HEK293 (cell line): ENCODE results near the gene OR4C11.

ENCODE experiments used
- CTCF ChIA-PET: fragments of 350-600 bp; formaldehyde crosslinking; extraction: SDS; loops from one replicate; lab custom pipeline; 2021; ENCODE audit warnings: antibody characterized with exemption; lab: Yijun Ruan, JAX
- POLR2A ChIA-PET: fragments of 300-600 bp; formaldehyde crosslinking; extraction: SDS; loops from one replicate; lab custom pipeline; 2020; ENCODE audit warnings: antibody characterized with exemption, inconsistent platforms; lab: Yijun Ruan, JAX
- H3K27ac ChIP-seq: fragments of 200-500 bp; sonication (Bioruptor generic); 2 replicates; pipeline ENCODE4 v1.5.1; 2014; ENCODE audit warnings: low read depth, low read length, control low read depth, inconsistent platforms; ENCODE audit errors: extremely low read depth
- H3K36me3 ChIP-seq, 2 experiments: fragments of 200-500 bp in 1 of 2; sonication (Bioruptor generic) in 1 of 2; 1 replicate in 1 of 2; 2 replicates in 1 of 2; pipeline ENCODE4 v1.5.1; 2014 to 2017; ENCODE audit warnings: inconsistent platforms in 2 of 2, low read length in 2 of 2; ENCODE audit not compliant: control insufficient read depth in 2 of 2, insufficient read depth in 1 of 2
- H3K4me1 ChIP-seq: fragments of 200-500 bp; sonication (Bioruptor generic); 2 replicates; pipeline ENCODE4 v1.5.1; 2014; ENCODE audit warnings: mild to moderate bottlenecking, low read length, inconsistent platforms; ENCODE audit not compliant: control insufficient read depth, insufficient read depth
- H3K4me3 ChIP-seq: 2 replicates; pipeline ENCODE4 v1.5.1; 2011; ENCODE audit warnings: low read depth, mild to moderate bottlenecking, control low read depth, low read length, moderate library complexity
- H3K9me3 ChIP-seq: fragments of 200-500 bp; sonication (Bioruptor generic); 2 replicates; pipeline ENCODE4 v1.5.1; 2014; ENCODE audit warnings: low read depth, low read length, inconsistent platforms; ENCODE audit not compliant: control insufficient read depth, insufficient read depth
- ATF2 ChIP-seq: fragments of 450-650 bp; formaldehyde crosslinking; IDR thresholded peaks from 2 replicates; pipeline ENCODE4 v1.5.1; 2016; ENCODE audit warnings: missing biosample characterization, missing genetic modification characterization, low read depth
- GLIS2 ChIP-seq: fragments of 450-650 bp; formaldehyde crosslinking; IDR thresholded peaks from 2 replicates; pipeline ENCODE4 v1.5.1; 2016; ENCODE audit warnings: missing biosample characterization, missing genetic modification characterization
- HOXD13 ChIP-seq: sonication (generic); formaldehyde crosslinking; IDR thresholded peaks from 2 replicates; pipeline ENCODE4 v1.8.0; 2022; ENCODE audit warnings: missing genetic modification reagents, borderline replicate concordance
- KLF8 ChIP-seq: fragments of 450-650 bp; formaldehyde crosslinking; IDR thresholded peaks from 2 replicates; pipeline ENCODE4 v1.5.1; 2016; ENCODE audit warnings: missing biosample characterization, missing genetic modification characterization
- SETDB1 ChIP-seq: IDR thresholded peaks from one replicate; pipeline ENCODE4 v1.6.1; 2017; ENCODE audit warnings: mild to moderate bottlenecking, low read length, moderate library complexity, mixed read lengths; ENCODE audit not compliant: insufficient read length
- SP2 ChIP-seq: fragments of 450-650 bp; formaldehyde crosslinking; IDR thresholded peaks from 2 replicates; pipeline ENCODE4 v1.5.1; 2016; ENCODE audit warnings: missing biosample characterization, missing genetic modification characterization
- YY2 ChIP-seq: fragments of 450-650 bp; formaldehyde crosslinking; IDR thresholded peaks from 2 replicates; pipeline ENCODE4 v1.5.1; 2016; ENCODE audit warnings: missing biosample characterization, missing genetic modification characterization
- ZBTB1 ChIP-seq: fragments of 450-650 bp; formaldehyde crosslinking; IDR thresholded peaks from 2 replicates; pipeline ENCODE4 v1.5.1; 2016; ENCODE audit warnings: missing biosample characterization, missing genetic modification characterization
- ZBTB17 ChIP-seq: fragments of 450-650 bp; formaldehyde crosslinking; IDR thresholded peaks from 2 replicates; pipeline ENCODE4 v1.5.1; 2016; ENCODE audit warnings: missing biosample characterization, missing genetic modification characterization
- ZBTB49 ChIP-seq: fragments of 450-650 bp; formaldehyde crosslinking; IDR thresholded peaks from 2 replicates; pipeline ENCODE4 v1.5.1; 2016; ENCODE audit warnings: missing biosample characterization, missing genetic modification characterization, low read depth
- ZIC2 ChIP-seq: fragments of 450-650 bp; formaldehyde crosslinking; IDR thresholded peaks from 2 replicates; pipeline ENCODE4 v1.5.1; 2016; ENCODE audit warnings: missing biosample characterization, missing genetic modification characterization
- ZNF280D ChIP-seq: fragments of 450-650 bp; formaldehyde crosslinking; IDR thresholded peaks from 2 replicates; pipeline ENCODE4 v1.5.1; 2016; ENCODE audit warnings: missing biosample characterization, missing genetic modification characterization
- ZNF433 ChIP-seq: fragments of 450-650 bp; formaldehyde crosslinking; IDR thresholded peaks from 2 replicates; pipeline ENCODE4 v1.5.1; 2016; ENCODE audit warnings: missing biosample characterization, missing genetic modification characterization, low read depth
- ZNF449 ChIP-seq: fragments of 450-650 bp; formaldehyde crosslinking; IDR thresholded peaks from 2 replicates; pipeline ENCODE4 v1.5.1; 2017; ENCODE audit warnings: missing biosample characterization, mild to moderate bottlenecking, missing genetic modification characterization, moderate library complexity
- ZNF501 ChIP-seq: fragments of 450-650 bp; formaldehyde crosslinking; IDR thresholded peaks from 2 replicates; pipeline ENCODE4 v1.5.1; 2016; ENCODE audit warnings: missing biosample characterization, missing genetic modification characterization
- ZNF510 ChIP-seq: fragments of 450-650 bp; formaldehyde crosslinking; IDR thresholded peaks from 2 replicates; pipeline ENCODE4 v1.5.1; 2018; ENCODE audit warnings: mild to moderate bottlenecking, missing genetic modification characterization, missing biosample characterization; ENCODE audit not compliant: insufficient replicate concordance
- ZNF521 ChIP-seq: fragments of 450-650 bp; formaldehyde crosslinking; IDR thresholded peaks from 2 replicates; pipeline ENCODE4 v1.5.1; 2017; ENCODE audit warnings: missing biosample characterization, mild to moderate bottlenecking, missing genetic modification characterization
- ZNF529 ChIP-seq: fragments of 450-650 bp; formaldehyde crosslinking; IDR thresholded peaks from 2 replicates; pipeline ENCODE4 v1.5.1; 2017; ENCODE audit warnings: missing genetic modification characterization, missing biosample characterization; ENCODE audit not compliant: insufficient replicate concordance
- ZNF530 ChIP-seq: fragments of 450-650 bp; formaldehyde crosslinking; IDR thresholded peaks from 2 replicates; pipeline ENCODE4 v1.5.1; 2016; ENCODE audit warnings: low read depth, missing biosample characterization, missing genetic modification characterization
- ZNF544 ChIP-seq: fragments of 450-650 bp; formaldehyde crosslinking; IDR thresholded peaks from 2 replicates; pipeline ENCODE4 v1.5.0; 2017; ENCODE audit warnings: missing biosample characterization, missing genetic modification characterization
- ZNF571 ChIP-seq: fragments of 450-650 bp; formaldehyde crosslinking; IDR thresholded peaks from 2 replicates; pipeline ENCODE4 v1.5.0; 2017; ENCODE audit warnings: missing biosample characterization, missing genetic modification characterization
- ZNF600 ChIP-seq: fragments of 450-650 bp; formaldehyde crosslinking; IDR thresholded peaks from 2 replicates; pipeline ENCODE4 v1.5.1; 2016; ENCODE audit warnings: missing biosample characterization, missing genetic modification characterization
- ZNF654 ChIP-seq: fragments of 450-650 bp; formaldehyde crosslinking; IDR thresholded peaks from 2 replicates; pipeline ENCODE4 v1.5.1; 2016; ENCODE audit warnings: low read depth, missing biosample characterization, missing genetic modification characterization
- ZNF76 ChIP-seq: fragments of 450-650 bp; formaldehyde crosslinking; IDR thresholded peaks from 2 replicates; pipeline ENCODE4; 2016; ENCODE audit warnings: low read depth, missing biosample characterization, missing genetic modification characterization, borderline replicate concordance
- ZNF768 ChIP-seq: fragments of 450-650 bp; formaldehyde crosslinking; IDR thresholded peaks from 2 replicates; pipeline ENCODE4 v1.5.1; 2018; ENCODE audit warnings: missing biosample characterization, mild to moderate bottlenecking, missing genetic modification characterization

OR4C11 gene

GRCh38 chr11:55648027-55648426 is 40.6 kb upstream of the OR4C11 start, which contains the start of gene OR4S2:
OR4S2 (plus strand) TSS chr11:55648327; CDS start chr11:55650904, 2,577 bp downstream.
- TF ChIP-seq ZNF529 (no peak), ATF2 (tag by site-specific recombination) (no peak), YY2 (tag by site-specific recombination) (no peak), ZNF768 (tag by site-specific recombination) (no peak), ZNF76 (tag by site-specific recombination) (no peak), ZNF433 (tag by site-specific recombination) (no peak), ZNF280D (tag by site-specific recombination) (no peak), SP2 (tag by site-specific recombination) (no peak), SETDB1 (no peak), ZNF449 (tag by site-specific recombination) (no peak), ZIC2 (no peak), ZNF521 (tag by site-specific recombination) (no peak), ZNF654 (tag by site-specific recombination) (no peak), ZBTB49 (tag by site-specific recombination) (no peak), ZBTB17 (tag by site-specific recombination) (no peak), ZNF571 (no peak), ZNF501 (no peak), ZNF600 (tag by site-specific recombination) (no peak)
- TF ChIP-seq, all 188 proteins: peak for 0
- no peaks in the 10 kb centered on the region for H3K36me3 ChIP-seq
- H3K4me1 ChIP-seq: no peaks in the 10 kb centered on the region
- CTCF ChIA-PET: no interaction called here
- POLR2A ChIA-PET: no interaction called here
- H3K4me3 ChIP-seq: no peak within 1 kb of the TSS
- H3K27ac ChIP-seq: no peak within 1 kb of the TSS
- H3K9me3 ChIP-seq: no peaks in the 10 kb centered on the region

GRCh38 chr11:55634813-55635212 is 27.4 kb upstream of the OR4C11 start, which contains the start of gene OR4P4:
OR4P4 (plus strand) TSS chr11:55635113.
- no peaks in the 10 kb centered on the region for H3K4me1 ChIP-seq
- no peaks in the 10 kb centered on the region for H3K9me3 ChIP-seq
- H3K36me3 ChIP-seq: no peaks in the 10 kb centered on the region
- CTCF ChIA-PET: no interaction called here
- no peak within 1 kb of the TSS for H3K4me3 ChIP-seq
- no peak for TF ChIP-seq GLIS2
- TF ChIP-seq ZBTB1 (tag by site-specific recombination): no peak
- TF ChIP-seq HOXD13: no peak
- no peak for TF ChIP-seq ZNF510
- TF ChIP-seq ZNF530 (tag by site-specific recombination): no peak
- TF ChIP-seq KLF8 (tag by site-specific recombination): no peak
- no peak for TF ChIP-seq ZNF544 (tag by site-specific recombination)
- TF ChIP-seq, all 188 proteins: peak for 0
- H3K27ac ChIP-seq: no peak within 1 kb of the TSS
- POLR2A ChIA-PET: no interaction called here
